HCT116 (cell line): Measurements from ENCODE around the gene DNMT1. TPM values are rescaled to one million over a fixed set of nuclear protein-coding genes. Genes with fewer than 3 reads are reported as not detected.

Experiments
- ATAC-seq: fragments of 200-7000 bp; cut with Tn5 transposase; 2 replicates; pipeline ENCODE4 v1.9.1; 2020; ENCODE audit warnings: mild to moderate bottlenecking, moderate library complexity
- BruUV-seq: library from RNA; stranded (reverse); fragments of 400-500 nt; replicated peaks from 2 replicates; lab custom pipeline; 2021; lab: Mats Ljungman, UMichigan
- CTCF ChIA-PET: fragments of 300-600 bp; sonication (Branson Sonifier 250); formaldehyde crosslinking; loops from one replicate; lab custom pipeline; 2021; ENCODE audit warnings: antibody characterized with exemption; lab: Charles Lee
- POLR2A ChIA-PET: fragments of 300-600, 350-600 bp; sonication (Branson Sonifier 250); formaldehyde crosslinking; loops from one replicate; lab custom pipeline; 2021; ENCODE audit warnings: antibody characterized with exemption; lab: Charles Lee
- RAD21 ChIA-PET, 2 experiments: fragments of 300-600 bp; sonication (Branson Sonifier 250); formaldehyde crosslinking; loops; one replicate each; lab custom pipeline; 2023; ENCODE audit warnings: low total read pairs in 2 of 2; ENCODE audit not compliant: uncharacterized antibody in 2 of 2, unreplicated experiment in 2 of 2, low non-redundant PET in 1 of 2; lab: Charles Lee
- DNase-seq: peaks from one replicate; pipeline ENCODE4 v3.0.0-alpha.2; 2010; ENCODE audit warnings: low read depth, low spot score
- H2AFZ ChIP-seq: fragments of 200-600 bp; shearing (Covaris generic), sonication (generic); 2 replicates; pipeline ENCODE4 v1.6.1; 2017; ENCODE audit warnings: low read depth, mixed run types, mixed read lengths, antibody characterized with exemption, low read length; ENCODE audit not compliant: poor library complexity, severe bottlenecking
- H3K27ac ChIP-seq: 2 replicates; pipeline ENCODE4 v1.5.1; 2012; ENCODE audit warnings: low read depth, low read length
- H3K27me3 ChIP-seq: fragments of 200-600 bp; sonication (generic); 2 replicates; pipeline ENCODE4 v1.6.1; 2016; ENCODE audit warnings: mixed run types, low read length, mixed read lengths; ENCODE audit not compliant: insufficient read depth
- H3K36me3 ChIP-seq, 2 experiments: fragments of 200-500 bp in 1 of 2; fragments of 200-600 bp in 1 of 2; sonication (Bioruptor generic) in 1 of 2; sonication (generic) in 1 of 2; 2 replicates each; pipeline versions ENCODE4 v1.5.1 to v1.6.1; 2014 to 2016; ENCODE audit warnings: low read length in 2 of 2, inconsistent platforms in 1 of 2, mixed read lengths in 1 of 2, mixed run types in 1 of 2; ENCODE audit not compliant: insufficient read depth in 2 of 2, control insufficient read depth in 1 of 2
- H3K4me1 ChIP-seq, 2 experiments: fragments of 200-600 bp in 1 of 2; sonication (generic) in 1 of 2; 2 replicates each; pipeline versions ENCODE4 v1.5.1 to v1.6.1; 2012 to 2017; ENCODE audit warnings: low read length in 2 of 2, inconsistent platforms in 1 of 2, mild to moderate bottlenecking in 1 of 2, mixed read lengths in 1 of 2, mixed run types in 1 of 2, moderate library complexity in 1 of 2; ENCODE audit not compliant: insufficient read depth in 2 of 2, control insufficient read depth in 1 of 2
- H3K4me2 ChIP-seq: fragments of 200-600 bp; sonication (generic); 2 replicates; pipeline ENCODE4 v1.6.1; 2017; ENCODE audit warnings: mixed run types, low read length, mixed read lengths
- H3K4me3 ChIP-seq, 2 experiments: fragments of 200-600 bp in 1 of 2; sonication (generic) in 1 of 2; replicated peaks in 1 of 2; 2 replicates each; pipeline ENCODE4 v1.5.1; 2011 to 2016; ENCODE audit warnings: low read length in 2 of 2, control low read depth in 1 of 2, low read depth in 1 of 2, mild to moderate bottlenecking in 1 of 2, mixed read lengths in 1 of 2, mixed run types in 1 of 2
- H3K79me2 ChIP-seq: fragments of 200-600 bp; sonication (generic); 2 replicates; pipeline ENCODE4 v1.6.1; 2017; ENCODE audit warnings: mild to moderate bottlenecking, mixed run types, low read length, moderate library complexity, mixed read lengths; ENCODE audit not compliant: insufficient read depth
- H3K9ac ChIP-seq: fragments of 200-600 bp; sonication (generic); 2 replicates; pipeline ENCODE4 v1.6.1; 2016; ENCODE audit warnings: low read length, mixed read lengths
- H3K9me2 ChIP-seq: fragments of 200-600 bp; sonication (generic), shearing (Covaris generic); 2 replicates; pipeline ENCODE4 v1.6.1; 2017; ENCODE audit warnings: mixed run types, mild to moderate bottlenecking, moderate library complexity; ENCODE audit not compliant: insufficient read depth
- H3K9me3 ChIP-seq, 2 experiments: fragments of 200-500 bp in 1 of 2; fragments of 200-600 bp in 1 of 2; sonication (Bioruptor generic) in 1 of 2; sonication (generic) in 1 of 2; 2 replicates each; pipeline ENCODE4 v1.6.1; 2014 to 2017; ENCODE audit warnings: low read length in 2 of 2, mixed read lengths in 2 of 2, inconsistent platforms in 1 of 2, low read depth in 1 of 2, mild to moderate bottlenecking in 1 of 2, mixed run types in 1 of 2, moderate library complexity in 1 of 2; ENCODE audit not compliant: control insufficient read depth in 1 of 2, insufficient read depth in 1 of 2
- H4K20me1 ChIP-seq: fragments of 200-600 bp; sonication (generic), shearing (Covaris generic); 2 replicates; pipeline ENCODE4 v1.6.1; 2017; ENCODE audit warnings: mixed run types, mild to moderate bottlenecking, moderate library complexity; ENCODE audit not compliant: insufficient read depth
- ATF3 ChIP-seq: IDR thresholded peaks from 2 replicates; pipeline ENCODE4 v1.6.1; 2012
- CBX3 ChIP-seq: IDR thresholded peaks from 2 replicates; pipeline ENCODE4 v1.6.1; 2012; ENCODE audit warnings: low read depth
- EGR1 ChIP-seq: IDR thresholded peaks from 2 replicates; pipeline ENCODE4 v1.6.1; 2012; ENCODE audit warnings: low read depth
- ELF1 ChIP-seq: IDR thresholded peaks from 2 replicates; pipeline ENCODE4 v1.6.1; 2012; ENCODE audit warnings: low read depth, borderline replicate concordance
- EZH2 ChIP-seq: fragments of 200-600 bp; sonication (generic); IDR thresholded peaks from 2 replicates; pipeline ENCODE4 v1.6.1; 2017; ENCODE audit warnings: antibody characterized with exemption, mixed run types
- FOSL1 ChIP-seq: IDR thresholded peaks from 2 replicates; pipeline ENCODE4 v1.6.1; 2012; ENCODE audit warnings: low read depth
- JUND ChIP-seq: IDR thresholded peaks from 2 replicates; pipeline ENCODE4 v1.6.1; 2012
- POLR2A ChIP-seq: IDR thresholded peaks from 2 replicates; pipeline ENCODE4 v1.7.0; 2011; ENCODE audit warnings: borderline replicate concordance; ENCODE audit not compliant: insufficient read depth, insufficient read length; ENCODE audit errors: extremely low read depth
- POLR2AphosphoS5 ChIP-seq: IDR thresholded peaks from 2 replicates; pipeline ENCODE4 v1.6.1; 2011; ENCODE audit warnings: mild to moderate bottlenecking, low read depth, low read length, moderate library complexity
- RAD21 ChIP-seq: IDR thresholded peaks from 2 replicates; pipeline ENCODE4 v1.6.1; 2012; ENCODE audit warnings: low read depth, mild to moderate bottlenecking
- SIN3A ChIP-seq: IDR thresholded peaks from 2 replicates; pipeline ENCODE4 v1.6.1; 2012; ENCODE audit warnings: low read depth
- SP1 ChIP-seq: IDR thresholded peaks from 2 replicates; pipeline ENCODE4 v1.6.1; 2012; ENCODE audit warnings: low read depth
- SRF ChIP-seq: IDR thresholded peaks from 2 replicates; pipeline ENCODE4 v1.6.1; 2012; ENCODE audit warnings: low read depth
- TCF7L2 ChIP-seq: IDR thresholded peaks from 2 replicates; pipeline ENCODE4 v1.7.0; 2011; ENCODE audit warnings: borderline replicate concordance, inconsistent platforms; ENCODE audit not compliant: insufficient read depth, insufficient read length; ENCODE audit errors: extremely low read depth
- ZNF274 ChIP-seq: fragments of 200-500 bp; sonication (Bioruptor generic); IDR thresholded peaks from 2 replicates; pipeline ENCODE4 v1.6.1; 2014; ENCODE audit warnings: mild to moderate bottlenecking, low read depth, low read length, inconsistent platforms
- intact Hi-C: fragments of 100-400 bp; cut with micrococcal nuclease; formaldehyde crosslinking; loops from 2 replicates; pipeline ENCODE4 v1.10.0; 2022
- total RNA-seq: library from RNA; stranded (reverse); gene quantifications from one replicate; pipeline ENCODE4 v1.2.1, GENCODE V29; 2021; ENCODE audit not compliant: unreplicated experiment
- TF ChIP-seq, protein P1 (sequence below): IDR thresholded peaks from 2 replicates; pipeline ENCODE4 v1.6.1; 2011; ENCODE audit warnings: mild to moderate bottlenecking, low read length, moderate library complexity; ENCODE audit not compliant: insufficient replicate concordance; ENCODE audit errors: extremely low read depth
- TF ChIP-seq, protein P2 (sequence below): IDR thresholded peaks from 2 replicates; pipeline ENCODE4 v1.6.1; 2012; ENCODE audit warnings: low read depth

The DNMT1 gene
- total RNA-seq, 1 experiment from 2014 or later: 235 TPM

DNA sequence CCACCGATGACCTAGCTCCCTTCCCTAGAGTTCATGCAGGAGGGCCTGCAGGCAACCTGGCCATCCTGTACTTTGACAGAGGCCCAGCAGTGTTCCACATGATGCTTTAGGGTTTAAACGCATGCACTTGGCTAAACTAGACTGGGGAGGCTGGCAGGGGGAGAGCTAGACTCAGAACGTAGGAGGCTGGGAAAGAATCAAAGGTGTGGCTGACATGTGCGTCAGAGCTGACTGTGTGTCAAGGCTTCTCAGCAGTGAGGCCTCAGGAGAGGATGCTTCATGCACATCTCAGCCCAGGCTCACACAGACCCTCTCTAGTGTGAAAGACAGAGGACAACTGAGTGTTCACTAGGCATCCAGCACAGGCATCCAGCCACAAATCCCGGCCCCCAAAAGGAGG lies 28.7 kb downstream of the DNMT1 start:
- Histone ChIP-seq H3K4me2 (no peak overlapping the region), H3K9me3 (no peaks in the 10 kb centered on the region), H3K27me3 (no peaks in the 10 kb centered on the region), H4K20me1 (no peaks in the 10 kb centered on the region), H3K4me3 (no peak overlapping the region), H3K79me2 (peaks cover 23% of the 10 kb centered on the region; the same call in 1 of the 2 replicates), H3K9me2 (no peaks in the 10 kb centered on the region), H3K4me1 (no peaks in the 10 kb centered on the region), H3K36me3 (peaks cover 54 to 58% of the 10 kb centered on the region in 2 experiments; a peak in 3 of 4 replicates), H2AFZ (no peak overlapping the region), H3K27ac (no peak overlapping the region), H3K9ac (no peak overlapping the region)
- TF ChIP-seq POLR2A: no peak
- no peak for TF ChIP-seq SIN3A
- TF ChIP-seq CBX3: no peak
- TF ChIP-seq RAD21: no peak
- no peak for TF ChIP-seq EGR1
- TF ChIP-seq SRF: no peak
- POLR2A ChIA-PET: interaction anchor here (0.6 kb wide), 1 partner anchor 83 kb away, joined by 5 read pairs; no protein-coding TSS in a partner anchor
- RAD21 ChIA-PET: no interaction called here
- BruUV-seq: no TSS peak
- intact Hi-C loops: no loop called here
- no peak for ATAC-seq
- CTCF ChIA-PET: no interaction called here
- DNase-seq: no peak

DNA sequence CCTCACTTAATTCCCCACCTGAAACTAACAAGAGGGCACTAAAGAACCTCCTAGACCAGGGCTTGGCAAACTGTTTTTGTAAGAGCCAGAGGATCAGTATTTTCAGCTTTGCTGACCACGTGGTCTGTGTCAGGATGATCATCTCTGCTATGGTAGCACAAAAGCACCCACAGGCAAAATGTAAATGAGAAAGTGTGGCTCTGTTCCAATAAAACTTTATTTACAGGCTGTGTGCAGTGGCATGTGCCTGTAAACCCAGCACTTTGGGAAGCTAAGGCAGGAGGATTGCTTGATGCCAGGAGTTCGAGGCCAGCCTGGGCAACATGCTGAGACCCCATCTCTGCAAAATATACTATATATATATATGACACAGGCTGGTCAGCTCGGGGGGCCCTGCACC lies 31.2 kb downstream of the DNMT1 start:
- peaks cover 17% of the 10 kb centered on the region; the same call in 1 of the 2 replicates for H3K79me2 ChIP-seq
- POLR2A ChIA-PET: no interaction called here
- no peak for ATAC-seq
- TF ChIP-seq FOSL1 (no peak), EGR1 (no peak), EZH2 (no peak), ZNF274 (no peak), POLR2AphosphoS5 (no peak), SIN3A (no peak), CBX3 (no peak), TCF7L2 (no peak), ATF3 (no peak), JUND (no peak), SP1 (no peak), RAD21 (no peak), ELF1 (no peak)
- TF ChIP-seq, protein P1, sequence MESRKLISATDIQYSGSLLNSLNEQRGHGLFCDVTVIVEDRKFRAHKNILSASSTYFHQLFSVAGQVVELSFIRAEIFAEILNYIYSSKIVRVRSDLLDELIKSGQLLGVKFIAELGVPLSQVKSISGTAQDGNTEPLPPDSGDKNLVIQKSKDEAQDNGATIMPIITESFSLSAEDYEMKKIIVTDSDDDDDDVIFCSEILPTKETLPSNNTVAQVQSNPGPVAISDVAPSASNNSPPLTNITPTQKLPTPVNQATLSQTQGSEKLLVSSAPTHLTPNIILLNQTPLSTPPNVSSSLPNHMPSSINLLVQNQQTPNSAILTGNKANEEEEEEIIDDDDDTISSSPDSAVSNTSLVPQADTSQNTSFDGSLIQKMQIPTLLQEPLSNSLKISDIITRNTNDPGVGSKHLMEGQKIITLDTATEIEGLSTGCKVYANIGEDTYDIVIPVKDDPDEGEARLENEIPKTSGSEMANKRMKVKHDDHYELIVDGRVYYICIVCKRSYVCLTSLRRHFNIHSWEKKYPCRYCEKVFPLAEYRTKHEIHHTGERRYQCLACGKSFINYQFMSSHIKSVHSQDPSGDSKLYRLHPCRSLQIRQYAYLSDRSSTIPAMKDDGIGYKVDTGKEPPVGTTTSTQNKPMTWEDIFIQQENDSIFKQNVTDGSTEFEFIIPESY: no peak
- TF ChIP-seq, protein P2, sequence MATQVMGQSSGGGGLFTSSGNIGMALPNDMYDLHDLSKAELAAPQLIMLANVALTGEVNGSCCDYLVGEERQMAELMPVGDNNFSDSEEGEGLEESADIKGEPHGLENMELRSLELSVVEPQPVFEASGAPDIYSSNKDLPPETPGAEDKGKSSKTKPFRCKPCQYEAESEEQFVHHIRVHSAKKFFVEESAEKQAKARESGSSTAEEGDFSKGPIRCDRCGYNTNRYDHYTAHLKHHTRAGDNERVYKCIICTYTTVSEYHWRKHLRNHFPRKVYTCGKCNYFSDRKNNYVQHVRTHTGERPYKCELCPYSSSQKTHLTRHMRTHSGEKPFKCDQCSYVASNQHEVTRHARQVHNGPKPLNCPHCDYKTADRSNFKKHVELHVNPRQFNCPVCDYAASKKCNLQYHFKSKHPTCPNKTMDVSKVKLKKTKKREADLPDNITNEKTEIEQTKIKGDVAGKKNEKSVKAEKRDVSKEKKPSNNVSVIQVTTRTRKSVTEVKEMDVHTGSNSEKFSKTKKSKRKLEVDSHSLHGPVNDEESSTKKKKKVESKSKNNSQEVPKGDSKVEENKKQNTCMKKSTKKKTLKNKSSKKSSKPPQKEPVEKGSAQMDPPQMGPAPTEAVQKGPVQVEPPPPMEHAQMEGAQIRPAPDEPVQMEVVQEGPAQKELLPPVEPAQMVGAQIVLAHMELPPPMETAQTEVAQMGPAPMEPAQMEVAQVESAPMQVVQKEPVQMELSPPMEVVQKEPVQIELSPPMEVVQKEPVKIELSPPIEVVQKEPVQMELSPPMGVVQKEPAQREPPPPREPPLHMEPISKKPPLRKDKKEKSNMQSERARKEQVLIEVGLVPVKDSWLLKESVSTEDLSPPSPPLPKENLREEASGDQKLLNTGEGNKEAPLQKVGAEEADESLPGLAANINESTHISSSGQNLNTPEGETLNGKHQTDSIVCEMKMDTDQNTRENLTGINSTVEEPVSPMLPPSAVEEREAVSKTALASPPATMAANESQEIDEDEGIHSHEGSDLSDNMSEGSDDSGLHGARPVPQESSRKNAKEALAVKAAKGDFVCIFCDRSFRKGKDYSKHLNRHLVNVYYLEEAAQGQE: no peak

More for the DNA sequence above, 31.2 kb downstream of the DNMT1 start:
- ChIA-PET RAD21 (no interaction called here), CTCF (interaction anchor here (1.6 kb wide), 1 partner anchor 86 kb away, joined by 4 read pairs; no protein-coding TSS in a partner anchor)
- no peaks in the 10 kb centered on the region for H3K9me2 ChIP-seq
- no peak overlapping the region for H3K4me3 ChIP-seq
- intact Hi-C loops: no loop called here
- no TSS peak for BruUV-seq
- H4K20me1 ChIP-seq: no peaks in the 10 kb centered on the region
- H3K4me1 ChIP-seq: no peaks in the 10 kb centered on the region
- no peaks in the 10 kb centered on the region for H3K27me3 ChIP-seq
- no peak overlapping the region for H3K4me2 ChIP-seq
- no peak overlapping the region for H3K27ac ChIP-seq
- DNase-seq: no peak
- H3K9ac ChIP-seq: no peak overlapping the region
- no peaks in the 10 kb centered on the region for H3K9me3 ChIP-seq
- H2AFZ ChIP-seq: no peak overlapping the region
- H3K36me3 ChIP-seq: peaks cover 55 to 60% of the 10 kb centered on the region in 2 experiments; a peak in 3 of 4 replicates
